ENCODE data around the gene SCN4B. TPM values are rescaled to one million over a fixed set of nuclear protein-coding genes. Genes with fewer than 3 reads are reported as not detected.

Gene SCN4B
- total and polyA plus RNA-seq, 7 experiments from 2014 or later = 0.19 TPM; not detected in 6

- peaks cover 0 to 18% (median 1%) of the 10 kb centered on the region in 5 donors for H3K36me3 Mint-ChIP-seq
- no peaks in the 10 kb centered on the region for H3K27me3 ChIP-seq (ENCODE audit: control insufficient read depth in 2 of 2, insufficient read depth in 2 of 2, low read length in 2 of 2)
- no peak overlapping the region for H3K27ac Mint-ChIP-seq
- H3K4me1 ChIP-seq (ENCODE audit: control insufficient read depth in 2 of 2, insufficient read depth in 2 of 2, low read length in 2 of 2) = no peaks in the 10 kb centered on the region
- H3K4me3 Mint-ChIP-seq = no peak overlapping the region
- POLR2A ChIA-PET = no interaction called here
- peaks cover 0 to 31% (median 13%) of the 10 kb centered on the region in 11 donors for H3K9me3 Mint-ChIP-seq
- H3K9me3 ChIP-seq (ENCODE audit: control insufficient read depth in 2 of 3, low read length in 3 of 3) = peaks cover 0 to 10% (median 0%) of the 10 kb centered on the region in 3 experiments
- no peaks in the 10 kb centered on the region for H3K36me3 ChIP-seq (ENCODE audit: control insufficient read depth in 2 of 3, insufficient read depth in 3 of 3, low read length in 3 of 3)
- no peaks in the 10 kb centered on the region for H3K4me1 Mint-ChIP-seq
- intact Hi-C loops (cut with micrococcal nuclease) = no loop called here
- DNase-seq = no peak
- no peak overlapping the region for H3K27ac ChIP-seq (ENCODE audit: low read depth, low read length)
- no peak overlapping the region for H3K4me3 ChIP-seq (ENCODE audit: low read length)
- ATAC-seq = no peak
- CTCF ChIA-PET = no interaction called here
- peaks cover 0 to 26% (median 12%) of the 10 kb centered on the region in 5 donors for H3K27me3 Mint-ChIP-seq
Observed at GRCh38 chr11:118091690-118092089, 60.9 kb downstream of the SCN4B start.

- H3K9me3 ChIP-seq (ENCODE audit: control insufficient read depth in 2 of 3, low read length in 3 of 3) = peaks cover 0 to 13% (median 0%) of the 10 kb centered on the region in 3 experiments
- H3K27ac ChIP-seq (ENCODE audit: low read depth, low read length) = no peak overlapping the region
- intact Hi-C loops (cut with micrococcal nuclease) = no loop called here
- ATAC-seq (no peak), DNase-seq (no peak)
- no peak overlapping the region for H3K4me3 Mint-ChIP-seq
- H3K4me1 Mint-ChIP-seq = no peaks in the 10 kb centered on the region
- H3K9me3 Mint-ChIP-seq = peaks cover 0 to 38% (median 16%) of the 10 kb centered on the region in 11 donors
- H3K27me3 Mint-ChIP-seq = peaks cover 0 to 19% (median 9%) of the 10 kb centered on the region in 5 donors
- peaks cover 0 to 18% (median 1%) of the 10 kb centered on the region in 5 donors for H3K36me3 Mint-ChIP-seq
- no peaks in the 10 kb centered on the region for H3K36me3 ChIP-seq (ENCODE audit: control insufficient read depth in 2 of 3, insufficient read depth in 3 of 3, low read length in 3 of 3)
- POLR2A ChIA-PET = no interaction called here
- no peak overlapping the region for H3K27ac Mint-ChIP-seq
- H3K27me3 ChIP-seq (ENCODE audit: control insufficient read depth in 2 of 2, insufficient read depth in 2 of 2, low read length in 2 of 2) = no peaks in the 10 kb centered on the region
- no peak overlapping the region for H3K4me3 ChIP-seq (ENCODE audit: low read length)
- CTCF ChIA-PET = no interaction called here
- no peaks in the 10 kb centered on the region for H3K4me1 ChIP-seq (ENCODE audit: control insufficient read depth in 2 of 2, insufficient read depth in 2 of 2, low read length in 2 of 2)
Observed at GRCh38 chr11:118090545-118091162, 62.0 kb downstream of the SCN4B start.

- H3K27me3 Mint-ChIP-seq = peaks cover 0 to 19% (median 9%) of the 10 kb centered on the region in 5 donors
- DNase-seq (peak in 1 of 9 donors; percentile 13), ATAC-seq (peak; percentile 93)
- H3K4me3 Mint-ChIP-seq = no peak overlapping the region
- POLR2A ChIA-PET = no interaction called here
- Histone ChIP-seq H3K4me3 (ENCODE audit: low read length) (no peak overlapping the region), H3K27me3 (ENCODE audit: control insufficient read depth in 2 of 2, insufficient read depth in 2 of 2, low read length in 2 of 2) (no peaks in the 10 kb centered on the region), H3K9me3 (ENCODE audit: control insufficient read depth in 2 of 3, low read length in 3 of 3) (peaks cover 0 to 13% (median 0%) of the 10 kb centered on the region in 3 experiments), H3K4me1 (ENCODE audit: control insufficient read depth in 2 of 2, insufficient read depth in 2 of 2, low read length in 2 of 2) (no peaks in the 10 kb centered on the region), H3K27ac (ENCODE audit: low read depth, low read length) (no peak overlapping the region), H3K36me3 (ENCODE audit: control insufficient read depth in 2 of 3, insufficient read depth in 3 of 3, low read length in 3 of 3) (no peaks in the 10 kb centered on the region)
- peaks cover 0 to 38% (median 16%) of the 10 kb centered on the region in 11 donors for H3K9me3 Mint-ChIP-seq
- peaks cover 0 to 4% (median 0%) of the 10 kb centered on the region in 7 donors for H3K4me1 Mint-ChIP-seq
- CTCF ChIA-PET = no interaction called here
- intact Hi-C loops (cut with micrococcal nuclease) = no loop called here
- H3K36me3 Mint-ChIP-seq = peaks cover 0 to 18% (median 1%) of the 10 kb centered on the region in 5 donors
- no peak overlapping the region for H3K27ac Mint-ChIP-seq
Observed at GRCh38 chr11:118088531-118088930, 64.1 kb downstream of the SCN4B start.

GRCh38 chr11:118087931-118088330 lies 64.7 kb downstream of the SCN4B start:
- intact Hi-C loops (cut with micrococcal nuclease) = no loop called here
- H3K9me3 ChIP-seq (ENCODE audit: control insufficient read depth in 2 of 3, low read length in 3 of 3) = peaks cover 0 to 13% (median 0%) of the 10 kb centered on the region in 3 experiments
- ATAC-seq (peak; percentile 36), DNase-seq (no peak)
- Mint-ChIP-seq H3K27me3 (peaks cover 0 to 19% (median 9%) of the 10 kb centered on the region in 5 donors), H3K4me3 (no peak overlapping the region), H3K27ac (no peak overlapping the region), H3K36me3 (peaks cover 0 to 18% (median 1%) of the 10 kb centered on the region in 5 donors), H3K4me1 (peaks cover 0 to 4% (median 0%) of the 10 kb centered on the region in 7 donors), H3K9me3 (peaks cover 0 to 38% (median 16%) of the 10 kb centered on the region in 11 donors)
- no peak overlapping the region for H3K4me3 ChIP-seq (ENCODE audit: low read length)
- ChIA-PET POLR2A (no interaction called here), CTCF (no interaction called here)
- no peak overlapping the region for H3K27ac ChIP-seq (ENCODE audit: low read depth, low read length)
- no peaks in the 10 kb centered on the region for H3K4me1 ChIP-seq (ENCODE audit: control insufficient read depth in 2 of 2, insufficient read depth in 2 of 2, low read length in 2 of 2)
- no peaks in the 10 kb centered on the region for H3K27me3 ChIP-seq (ENCODE audit: control insufficient read depth in 2 of 2, insufficient read depth in 2 of 2, low read length in 2 of 2)
- no peaks in the 10 kb centered on the region for H3K36me3 ChIP-seq (ENCODE audit: control insufficient read depth in 2 of 3, insufficient read depth in 3 of 3, low read length in 3 of 3)

GRCh38 chr11:118086913-118087768 lies 65.5 kb downstream of the SCN4B start, which contains the start of gene SMIM35:
SMIM35 (minus strand) TSS chr11:118086963; CDS start chr11:118086757, 206 bp downstream.
- ATAC-seq = no peak
- intact Hi-C loops (cut with micrococcal nuclease) = no loop called here
- no peak for DNase-seq
- Histone ChIP-seq H3K27me3 (ENCODE audit: control insufficient read depth in 2 of 2, insufficient read depth in 2 of 2, low read length in 2 of 2) (no peaks in the 10 kb centered on the region), H3K9me3 (ENCODE audit: control insufficient read depth in 2 of 3, low read length in 3 of 3) (peaks cover 0 to 13% (median 0%) of the 10 kb centered on the region in 3 experiments), H3K36me3 (ENCODE audit: control insufficient read depth in 2 of 3, insufficient read depth in 3 of 3, low read length in 3 of 3) (no peaks in the 10 kb centered on the region), H3K27ac (ENCODE audit: low read depth, low read length) (no peak within 1 kb of the TSS), H3K4me1 (ENCODE audit: control insufficient read depth in 2 of 2, insufficient read depth in 2 of 2, low read length in 2 of 2) (no peaks in the 10 kb centered on the region), H3K4me3 (ENCODE audit: low read length) (no peak within 1 kb of the TSS)
- peaks cover 0 to 18% (median 1%) of the 10 kb centered on the region in 5 donors for H3K36me3 Mint-ChIP-seq
- H3K27ac Mint-ChIP-seq = no peak within 1 kb of the TSS
- peaks cover 0 to 19% (median 9%) of the 10 kb centered on the region in 5 donors for H3K27me3 Mint-ChIP-seq
- H3K4me3 Mint-ChIP-seq = no peak within 1 kb of the TSS
- peaks cover 0 to 38% (median 16%) of the 10 kb centered on the region in 11 donors for H3K9me3 Mint-ChIP-seq
- POLR2A ChIA-PET = no interaction called here
- CTCF ChIA-PET = no interaction called here
- peaks cover 0 to 4% (median 0%) of the 10 kb centered on the region in 7 donors for H3K4me1 Mint-ChIP-seq

- Mint-ChIP-seq H3K27ac (no peak overlapping the region), H3K36me3 (peaks cover 0 to 18% (median 1%) of the 10 kb centered on the region in 5 donors), H3K27me3 (peaks cover 0 to 15% (median 9%) of the 10 kb centered on the region in 5 donors), H3K9me3 (peaks cover 0 to 36% (median 15%) of the 10 kb centered on the region in 11 donors), H3K4me3 (no peak overlapping the region), H3K4me1 (peaks cover 0 to 4% (median 0%) of the 10 kb centered on the region in 7 donors)
- POLR2A ChIA-PET = no interaction called here
- no peaks in the 10 kb centered on the region for H3K27me3 ChIP-seq (ENCODE audit: control insufficient read depth in 2 of 2, insufficient read depth in 2 of 2, low read length in 2 of 2)
- intact Hi-C loops (cut with micrococcal nuclease) = no loop called here
- peaks cover 0 to 13% (median 0%) of the 10 kb centered on the region in 3 experiments for H3K9me3 ChIP-seq (ENCODE audit: control insufficient read depth in 2 of 3, low read length in 3 of 3)
- DNase-seq = no peak
- no peak overlapping the region for H3K4me3 ChIP-seq (ENCODE audit: low read length)
- no peak for ATAC-seq
- H3K27ac ChIP-seq (ENCODE audit: low read depth, low read length) = no peak overlapping the region
- CTCF ChIA-PET = interaction anchor here (1.4 kb wide), 1 partner anchor 86 kb away, joined by 4 read pairs; no protein-coding TSS in a partner anchor
- peaks cover 0 to 3% of the 10 kb centered on the region in 2 donors for H3K4me1 ChIP-seq (ENCODE audit: control insufficient read depth in 2 of 2, insufficient read depth in 2 of 2, low read length in 2 of 2)
- H3K36me3 ChIP-seq (ENCODE audit: control insufficient read depth in 2 of 3, insufficient read depth in 3 of 3, low read length in 3 of 3) = no peaks in the 10 kb centered on the region
Observed at GRCh38 chr11:118084656-118085055, 68.0 kb downstream of the SCN4B start.
